Measurements from ENCODE around the gene CCBE1. TPM values are rescaled to one million over a fixed set of nuclear protein-coding genes. Genes with fewer than 3 reads are reported as not detected.

The CCBE1 gene
- total and polyA plus RNA-seq, 2 of the 4 experiments (the other 2 are of a cell fraction): 64.8 to 148 TPM

DNA sequence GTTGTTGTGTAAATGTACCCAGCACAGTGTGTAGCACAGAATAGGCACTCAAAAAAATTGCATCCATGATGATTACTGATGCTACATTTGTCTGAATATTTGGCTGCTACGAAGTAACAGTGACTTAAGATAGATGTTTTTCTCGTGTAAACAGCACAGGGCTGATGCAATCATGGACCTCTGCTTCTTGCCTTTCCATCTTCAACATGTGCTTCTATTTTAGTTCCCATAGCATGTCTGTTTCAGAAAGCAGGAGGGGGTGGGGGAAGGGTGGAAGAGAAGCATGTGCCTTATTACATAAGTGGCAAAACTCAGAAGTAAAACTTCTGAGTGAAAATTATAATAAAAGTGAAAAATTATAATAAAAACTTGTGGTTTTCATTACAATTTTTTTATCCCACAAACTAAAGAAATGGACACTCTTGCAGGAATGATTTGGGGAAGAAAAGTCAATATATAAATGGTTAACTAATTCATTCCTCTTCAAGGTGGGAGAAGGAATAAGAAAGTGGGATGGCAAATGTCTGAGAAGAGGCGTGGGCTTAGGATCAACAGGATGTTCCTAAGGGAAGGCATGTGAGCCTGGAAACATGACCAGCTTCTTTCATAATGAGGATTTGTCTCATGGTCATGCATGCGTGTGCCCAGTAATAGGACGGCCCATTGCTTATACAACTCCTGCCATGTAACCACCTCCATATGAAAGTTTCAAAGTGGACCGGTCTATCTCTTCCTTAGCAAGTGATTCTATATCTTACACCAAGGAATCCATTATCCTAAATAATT, 27.2 kb downstream of the CCBE1 start:
- intact Hi-C loops (cut with micrococcal nuclease): no loop called here
- ATAC-seq (ENCODE audit: low read depth): no peak

More for the DNA sequence above, 27.2 kb downstream of the CCBE1 start:
- Histone ChIP-seq H2BK5ac (ENCODE audit: low read depth, low read length, poor library complexity, severe bottlenecking) (no peak overlapping the region), H3K56ac (ENCODE audit: extremely low read depth, insufficient read depth, low read length) (no peak overlapping the region), H4K5ac (ENCODE audit: low read depth, low read length) (no peak overlapping the region), H2AK9ac (replicated peaks; ENCODE audit: low read depth, low read length, poor library complexity) (peak overlapping the region; percentile 79), H3K4me2 (ENCODE audit: low read depth, low read length) (no peak overlapping the region), H3K18ac (ENCODE audit: low read depth, low read length) (peak overlapping the region; percentile 38; the same call in 1 of the 2 replicates), H4K8ac (ENCODE audit: low read depth in 2 of 2, low read length in 2 of 2) (peak overlapping the region in 1 of 2 experiments; percentile 60; a peak in 1 of 4 replicates), H3K79me1 (ENCODE audit: low read depth in 1 of 2, low read length in 2 of 2) (peaks cover 27 to 73% of the 10 kb centered on the region in 2 experiments; a peak in 3 of 4 replicates), H3K27me3 (ENCODE audit: control insufficient read depth, insufficient read depth, low read length) (no peaks in the 10 kb centered on the region), H3K27ac (ENCODE audit: insufficient read depth, low read length) (no peak overlapping the region), H3K4me1 (ENCODE audit: control insufficient read depth, insufficient read depth, low read length) (peaks cover 22% of the 10 kb centered on the region), H2AFZ (replicated peaks; ENCODE audit: low read length, poor library complexity) (no peak overlapping the region), H3K4me3 (ENCODE audit: insufficient read depth, low read depth, low read length) (no peak overlapping the region), H2BK20ac (ENCODE audit: low read depth, low read length) (peak overlapping the region; percentile 84), H2BK120ac (ENCODE audit: low read depth, low read length) (peak overlapping the region; percentile 83), H3K14ac (replicated peaks; ENCODE audit: low read depth, low read length) (0 out of 2 replicates have a peak overlapping the region, but pooled peaks have one; percentile 55), H3K9ac (ENCODE audit: low read depth, low read length) (no peak overlapping the region), H3K4ac (ENCODE audit: low read depth, low read length) (peak overlapping the region; percentile 84), H3K9me1 (ENCODE audit: insufficient read depth, low read length) (peaks cover 12% of the 10 kb centered on the region; the same call in 1 of the 2 replicates), H2AK5ac (ENCODE audit: low read depth, low read length) (peak overlapping the region; percentile 86; the same call in 1 of the 2 replicates), H3K36me3 (ENCODE audit: control insufficient read depth, insufficient read depth, low read length) (no peaks in the 10 kb centered on the region), H4K91ac (ENCODE audit: insufficient read depth, low read depth, low read length) (peak overlapping the region; percentile 91), H3K23ac (ENCODE audit: low read depth, low read length) (peak overlapping the region; percentile 60; the same call in 1 of the 2 replicates), H4K20me1 (ENCODE audit: insufficient read depth, low read length) (peaks cover 14% of the 10 kb centered on the region), H2BK15ac (ENCODE audit: low read depth, low read length) (peak overlapping the region; percentile 57; the same call in 1 of the 3 replicates), H3K9me3 (ENCODE audit: control insufficient read depth, insufficient read depth, low read length) (no peaks in the 10 kb centered on the region)
- dilution Hi-C loops (cut with HindIII; ENCODE audit: low sequenced_read_pairs, unreplicated experiment): no loop called here
- TF ChIP-seq CEBPB (IDR thresholded peaks at IDR 0.05; ENCODE audit: low read depth, low read length) (peak; percentile 76), POLR2A (IDR thresholded peaks at IDR 0.05; ENCODE audit: low read depth, low read length) (no peak), NFE2L2 (IDR thresholded peaks at IDR 0.05; ENCODE audit: low read depth, low read length) (no peak), RFX5 (IDR thresholded peaks at IDR 0.05; ENCODE audit: low read depth, low read length) (no peak), BHLHE40 (IDR thresholded peaks at IDR 0.05; ENCODE audit: low read depth, low read length) (no peak), MAZ (IDR thresholded peaks at IDR 0.05; ENCODE audit: borderline replicate concordance, low read depth, low read length) (no peak), RCOR1 (IDR thresholded peaks at IDR 0.05; ENCODE audit: insufficient replicate concordance, low read length) (no peak)
- TF ChIP-seq, protein P1, sequence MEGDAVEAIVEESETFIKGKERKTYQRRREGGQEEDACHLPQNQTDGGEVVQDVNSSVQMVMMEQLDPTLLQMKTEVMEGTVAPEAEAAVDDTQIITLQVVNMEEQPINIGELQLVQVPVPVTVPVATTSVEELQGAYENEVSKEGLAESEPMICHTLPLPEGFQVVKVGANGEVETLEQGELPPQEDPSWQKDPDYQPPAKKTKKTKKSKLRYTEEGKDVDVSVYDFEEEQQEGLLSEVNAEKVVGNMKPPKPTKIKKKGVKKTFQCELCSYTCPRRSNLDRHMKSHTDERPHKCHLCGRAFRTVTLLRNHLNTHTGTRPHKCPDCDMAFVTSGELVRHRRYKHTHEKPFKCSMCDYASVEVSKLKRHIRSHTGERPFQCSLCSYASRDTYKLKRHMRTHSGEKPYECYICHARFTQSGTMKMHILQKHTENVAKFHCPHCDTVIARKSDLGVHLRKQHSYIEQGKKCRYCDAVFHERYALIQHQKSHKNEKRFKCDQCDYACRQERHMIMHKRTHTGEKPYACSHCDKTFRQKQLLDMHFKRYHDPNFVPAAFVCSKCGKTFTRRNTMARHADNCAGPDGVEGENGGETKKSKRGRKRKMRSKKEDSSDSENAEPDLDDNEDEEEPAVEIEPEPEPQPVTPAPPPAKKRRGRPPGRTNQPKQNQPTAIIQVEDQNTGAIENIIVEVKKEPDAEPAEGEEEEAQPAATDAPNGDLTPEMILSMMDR (conservative IDR thresholded peaks at IDR 0.05; ENCODE audit: low read depth, low read length): no peak
- DNase-seq: peak; percentile 78
- in situ Hi-C loops (cut with MboI; ENCODE audit: low sequenced_read_pairs): no loop called here
- BruUV-seq (replicated peaks): no TSS peak
- CTCF ChIA-PET: interaction anchor here (0.7 kb wide), 1 partner anchor 27 kb away, joined by 3 read pairs; the partner anchor contains the start of gene CCBE1
- POLR2A ChIA-PET (ENCODE audit: unreplicated experiment): no interaction called here
- 81% methylated on average over 4 of the region's 6 CpGs; no CpG with 5 or more reads in 1 of the 2 experiments for WGBS, 2 experiments (ENCODE audit: extremely low coverage in 2 of 2, insufficient read length in 1 of 2)

Data from IMR-90 (cell line).